Smooth muscle cell (in vitro differentiated cells): ENCODE data around the gene RBMS3. TPM values are rescaled to one million over a fixed set of nuclear protein-coding genes. Genes with fewer than 3 reads are reported as not detected.

Source experiments
- DNase-seq: peaks from one replicate; lab custom pipeline; 2025; ENCODE audit not compliant: unreplicated experiment; lab: John Stamatoyannopoulos, UW
- H2AFZ ChIP-seq: fragments of 200-600 bp; sonication (generic); 2 replicates; pipeline ENCODE4 v1.6.0; 2016; ENCODE audit warnings: antibody characterized with exemption, low read depth, mild to moderate bottlenecking
- H3F3A ChIP-seq: fragments of 200-600 bp; sonication (generic); 2 replicates; pipeline ENCODE4 v1.6.0; 2017; ENCODE audit warnings: antibody characterized with exemption, low read depth
- H3K27ac ChIP-seq: fragments of 200-600 bp; sonication (generic); 2 replicates; pipeline ENCODE4 v1.5.1; 2016; ENCODE audit warnings: low read depth, mild to moderate bottlenecking
- H3K27me3 ChIP-seq: fragments of 200-600 bp; sonication (generic); 2 replicates; pipeline ENCODE4 v1.6.1; 2016; ENCODE audit warnings: low read depth, mild to moderate bottlenecking
- H3K36me3 ChIP-seq: fragments of 200-600 bp; sonication (generic); 2 replicates; pipeline ENCODE4 v1.5.1; 2016; ENCODE audit warnings: low read depth
- H3K4me1 ChIP-seq: fragments of 200-600 bp; sonication (generic); 2 replicates; pipeline ENCODE4 v1.5.1; 2016; ENCODE audit warnings: low read depth
- H3K4me2 ChIP-seq: fragments of 200-600 bp; sonication (generic); 2 replicates; pipeline ENCODE4 v1.6.0; 2016; ENCODE audit warnings: mild to moderate bottlenecking
- H3K4me3 ChIP-seq: fragments of 200-600 bp; sonication (generic); 2 replicates; pipeline ENCODE4 v1.5.1; 2016; ENCODE audit warnings: mild to moderate bottlenecking
- H3K79me2 ChIP-seq: fragments of 200-600 bp; sonication (generic); 2 replicates; pipeline ENCODE4 v1.6.0; 2016; ENCODE audit warnings: low read depth, mild to moderate bottlenecking
- H3K9ac ChIP-seq: fragments of 200-600 bp; sonication (generic); 2 replicates; pipeline ENCODE4 v1.6.0; 2016; ENCODE audit warnings: low read depth
- H3K9me3 ChIP-seq: fragments of 200-600 bp; sonication (generic); replicated peaks from 2 replicates; pipeline ENCODE4 v1.5.1; 2016; ENCODE audit warnings: low read depth
- H4K20me1 ChIP-seq: fragments of 200-600 bp; sonication (generic); 2 replicates; pipeline ENCODE4 v1.6.0; 2016; ENCODE audit warnings: low read depth
- CTCF ChIP-seq: fragments of 200-600 bp; sonication (generic); IDR thresholded peaks from 2 replicates; pipeline ENCODE4 v1.5.1; 2017; ENCODE audit warnings: borderline replicate concordance, mild to moderate bottlenecking, antibody characterized with exemption; ENCODE audit not compliant: insufficient read depth, poor library complexity, severe bottlenecking
- WGBS: methylation state at CpG from one replicate; pipeline ENCODE4 v1.1.7; 2016; ENCODE audit warnings: low lambda C conversion rate; 5-methylcytosine and 5-hydroxymethylcytosine counted together
- polyA plus RNA-seq: library from polyadenylated mRNA; unstranded; fragments of >200 nt; fragmentation: Nextera tagmentation; extraction: Ambion mirVana; gene quantifications from 2 replicates; pipeline ENCODE4 v1.2.1, GENCODE V29; 2016
- total RNA-seq: library from RNA; depleted of rRNA; stranded (reverse); fragments of >200 nt; gene quantifications from 2 replicates; pipeline ENCODE4 v1.2.3, GENCODE V29; 2014

RBMS3 gene
- total and polyA plus RNA-seq, 2 experiments from 2014 or later, result 42.9 to 50.6 TPM

GRCh38 chr3:29940759-29941323, 660.0 kb downstream of the RBMS3 start:
- Histone ChIP-seq H3K4me2 (peak overlapping the region; percentile 58), H3K27me3 (no peaks in the 10 kb centered on the region), H3F3A (peaks cover 8% of the 10 kb centered on the region), H3K36me3 (no peaks in the 10 kb centered on the region), H3K9me3 (no peaks in the 10 kb centered on the region), H3K9ac (no peak overlapping the region), H3K4me3 (no peak overlapping the region), H3K4me1 (peaks cover 13% of the 10 kb centered on the region), H3K79me2 (no peaks in the 10 kb centered on the region), H2AFZ (no peak overlapping the region), H4K20me1 (no peaks in the 10 kb centered on the region), H3K27ac (peak overlapping the region; percentile 75)
- 17% methylated on average over 1 of the region's 1 CpG for WGBS
- no peak for DNase-seq
- no peak for TF ChIP-seq CTCF

GRCh38 chr3:29942297-29942696, 661.4 kb downstream of the RBMS3 start:
- Histone ChIP-seq H3K4me3 (no peak overlapping the region), H4K20me1 (no peaks in the 10 kb centered on the region), H3K27me3 (no peaks in the 10 kb centered on the region), H3K4me1 (peaks cover 13% of the 10 kb centered on the region), H3K4me2 (no peak overlapping the region), H3K27ac (no peak overlapping the region), H3K9ac (no peak overlapping the region), H3K79me2 (no peaks in the 10 kb centered on the region), H3F3A (peaks cover 8% of the 10 kb centered on the region), H3K36me3 (no peaks in the 10 kb centered on the region), H2AFZ (no peak overlapping the region), H3K9me3 (no peaks in the 10 kb centered on the region)
- TF ChIP-seq CTCF, result no peak
- no peak for DNase-seq
- 88% methylated on average over 1 of the region's 1 CpG for WGBS

- no peak for TF ChIP-seq CTCF
- Histone ChIP-seq H3K9ac (no peak overlapping the region), H3K9me3 (no peaks in the 10 kb centered on the region), H2AFZ (no peak overlapping the region), H3K27ac (peak overlapping the region; percentile 75), H3K4me3 (no peak overlapping the region), H3K79me2 (no peaks in the 10 kb centered on the region), H3K27me3 (no peaks in the 10 kb centered on the region), H3K4me1 (peaks cover 11% of the 10 kb centered on the region), H3F3A (no peaks in the 10 kb centered on the region), H3K36me3 (no peaks in the 10 kb centered on the region), H3K4me2 (peak overlapping the region; percentile 75), H4K20me1 (no peaks in the 10 kb centered on the region)
- WGBS, result 7% methylated on average over 1 of the region's 1 CpG
- no peak for DNase-seq
These were observed 668.3 kb downstream of the RBMS3 start for GRCh38 chr3:29949131-29949530.
